Smooth muscle cell (in vitro differentiated cells): ENCODE results near the gene STARD3. TPM values are rescaled to one million over a fixed set of nuclear protein-coding genes. Genes with fewer than 3 reads are reported as not detected.

Experiments used
- DNase-seq: peaks from one replicate; lab custom pipeline; 2025; ENCODE audit not compliant: unreplicated experiment; lab: John Stamatoyannopoulos, UW
- H2AFZ ChIP-seq: fragments of 200-600 bp; sonication (generic); 2 replicates; pipeline ENCODE4 v1.6.0; 2016; ENCODE audit warnings: antibody characterized with exemption, low read depth, mild to moderate bottlenecking
- H3F3A ChIP-seq: fragments of 200-600 bp; sonication (generic); 2 replicates; pipeline ENCODE4 v1.6.0; 2017; ENCODE audit warnings: antibody characterized with exemption, low read depth
- H3K27ac ChIP-seq: fragments of 200-600 bp; sonication (generic); 2 replicates; pipeline ENCODE4 v1.5.1; 2016; ENCODE audit warnings: low read depth, mild to moderate bottlenecking
- H3K27me3 ChIP-seq: fragments of 200-600 bp; sonication (generic); 2 replicates; pipeline ENCODE4 v1.6.1; 2016; ENCODE audit warnings: low read depth, mild to moderate bottlenecking
- H3K36me3 ChIP-seq: fragments of 200-600 bp; sonication (generic); 2 replicates; pipeline ENCODE4 v1.5.1; 2016; ENCODE audit warnings: low read depth
- H3K4me1 ChIP-seq: fragments of 200-600 bp; sonication (generic); 2 replicates; pipeline ENCODE4 v1.5.1; 2016; ENCODE audit warnings: low read depth
- H3K4me2 ChIP-seq: fragments of 200-600 bp; sonication (generic); 2 replicates; pipeline ENCODE4 v1.6.0; 2016; ENCODE audit warnings: mild to moderate bottlenecking
- H3K4me3 ChIP-seq: fragments of 200-600 bp; sonication (generic); 2 replicates; pipeline ENCODE4 v1.5.1; 2016; ENCODE audit warnings: mild to moderate bottlenecking
- H3K79me2 ChIP-seq: fragments of 200-600 bp; sonication (generic); 2 replicates; pipeline ENCODE4 v1.6.0; 2016; ENCODE audit warnings: low read depth, mild to moderate bottlenecking
- H3K9ac ChIP-seq: fragments of 200-600 bp; sonication (generic); 2 replicates; pipeline ENCODE4 v1.6.0; 2016; ENCODE audit warnings: low read depth
- H3K9me3 ChIP-seq: fragments of 200-600 bp; sonication (generic); replicated peaks from 2 replicates; pipeline ENCODE4 v1.5.1; 2016; ENCODE audit warnings: low read depth
- H4K20me1 ChIP-seq: fragments of 200-600 bp; sonication (generic); 2 replicates; pipeline ENCODE4 v1.6.0; 2016; ENCODE audit warnings: low read depth
- WGBS: methylation state at CpG from one replicate; pipeline ENCODE4 v1.1.7; 2016; ENCODE audit warnings: low lambda C conversion rate; 5-methylcytosine and 5-hydroxymethylcytosine counted together
- polyA plus RNA-seq: library from polyadenylated mRNA; unstranded; fragments of >200 nt; fragmentation: Nextera tagmentation; extraction: Ambion mirVana; gene quantifications from 2 replicates; pipeline ENCODE4 v1.2.1, GENCODE V29; 2016
- total RNA-seq: library from RNA; depleted of rRNA; stranded (reverse); fragments of >200 nt; gene quantifications from 2 replicates; pipeline ENCODE4 v1.2.3, GENCODE V29; 2014
- TF ChIP-seq, protein P1 (sequence below): fragments of 200-600 bp; sonication (generic); IDR thresholded peaks from 2 replicates; pipeline ENCODE4 v1.5.1; 2017; ENCODE audit warnings: borderline replicate concordance, mild to moderate bottlenecking, antibody characterized with exemption; ENCODE audit not compliant: insufficient read depth, poor library complexity, severe bottlenecking

Gene STARD3
- total and polyA plus RNA-seq, 2 experiments from 2014 or later = 37.5 to 53.3 TPM

DNA sequence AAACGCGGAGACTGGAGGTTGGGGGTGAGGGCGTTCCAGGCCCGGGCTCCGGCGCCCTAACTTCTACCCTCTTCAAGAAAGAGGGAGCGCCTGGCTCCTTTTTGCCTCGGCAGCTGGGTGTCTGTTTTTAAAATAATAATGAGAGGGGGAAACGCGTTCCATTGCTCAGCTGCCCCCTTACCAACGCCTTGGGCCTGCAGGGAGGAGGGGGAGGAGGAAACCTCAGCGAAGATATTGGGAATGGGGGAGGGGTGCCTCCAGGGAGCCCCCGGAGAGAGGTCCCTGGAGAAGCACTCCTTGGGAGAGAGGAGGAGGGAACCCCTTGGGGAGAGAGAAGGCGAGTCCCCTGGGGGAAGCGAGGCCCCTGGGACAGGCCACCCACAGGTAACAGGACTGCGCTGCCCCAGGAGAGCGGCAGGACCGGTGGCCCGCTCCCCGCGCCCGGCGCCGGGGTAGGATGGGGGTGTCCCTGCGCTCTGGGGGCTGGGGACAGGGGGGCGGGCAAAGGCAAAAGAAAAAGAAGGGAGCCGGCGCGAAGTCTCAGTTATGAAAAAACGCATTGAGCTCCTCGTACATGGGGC, 31.9 kb upstream of the STARD3 start:
- no peak overlapping the region for H3K4me3 ChIP-seq
- H3K27me3 ChIP-seq = peaks cover 100% of the 10 kb centered on the region
- H3K79me2 ChIP-seq = no peaks in the 10 kb centered on the region
- TF ChIP-seq, protein P1, sequence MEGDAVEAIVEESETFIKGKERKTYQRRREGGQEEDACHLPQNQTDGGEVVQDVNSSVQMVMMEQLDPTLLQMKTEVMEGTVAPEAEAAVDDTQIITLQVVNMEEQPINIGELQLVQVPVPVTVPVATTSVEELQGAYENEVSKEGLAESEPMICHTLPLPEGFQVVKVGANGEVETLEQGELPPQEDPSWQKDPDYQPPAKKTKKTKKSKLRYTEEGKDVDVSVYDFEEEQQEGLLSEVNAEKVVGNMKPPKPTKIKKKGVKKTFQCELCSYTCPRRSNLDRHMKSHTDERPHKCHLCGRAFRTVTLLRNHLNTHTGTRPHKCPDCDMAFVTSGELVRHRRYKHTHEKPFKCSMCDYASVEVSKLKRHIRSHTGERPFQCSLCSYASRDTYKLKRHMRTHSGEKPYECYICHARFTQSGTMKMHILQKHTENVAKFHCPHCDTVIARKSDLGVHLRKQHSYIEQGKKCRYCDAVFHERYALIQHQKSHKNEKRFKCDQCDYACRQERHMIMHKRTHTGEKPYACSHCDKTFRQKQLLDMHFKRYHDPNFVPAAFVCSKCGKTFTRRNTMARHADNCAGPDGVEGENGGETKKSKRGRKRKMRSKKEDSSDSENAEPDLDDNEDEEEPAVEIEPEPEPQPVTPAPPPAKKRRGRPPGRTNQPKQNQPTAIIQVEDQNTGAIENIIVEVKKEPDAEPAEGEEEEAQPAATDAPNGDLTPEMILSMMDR = no peak
- H4K20me1 ChIP-seq = no peaks in the 10 kb centered on the region
- DNase-seq = no peak
- no peaks in the 10 kb centered on the region for H3K36me3 ChIP-seq
- H3K4me1 ChIP-seq = peaks cover 21% of the 10 kb centered on the region
- no peak overlapping the region for H2AFZ ChIP-seq
- H3K9me3 ChIP-seq = no peaks in the 10 kb centered on the region
- H3F3A ChIP-seq = no peaks in the 10 kb centered on the region
- H3K27ac ChIP-seq = no peak overlapping the region
- WGBS = 10% methylated on average over 19 of the region's 31 CpGs
- no peak overlapping the region for H3K4me2 ChIP-seq
- no peak overlapping the region for H3K9ac ChIP-seq

- Histone ChIP-seq H3K9ac (no peak overlapping the region), H3K79me2 (no peaks in the 10 kb centered on the region), H3K27ac (no peak overlapping the region), H2AFZ (no peak overlapping the region), H3K4me2 (peak overlapping the region; percentile 26), H3K27me3 (peaks cover 100% of the 10 kb centered on the region), H3K9me3 (no peaks in the 10 kb centered on the region), H3K4me3 (no peak overlapping the region), H4K20me1 (no peaks in the 10 kb centered on the region), H3K4me1 (peaks cover 21% of the 10 kb centered on the region), H3F3A (no peaks in the 10 kb centered on the region), H3K36me3 (no peaks in the 10 kb centered on the region)
- 2% methylated on average over 82 of the region's 102 CpGs for WGBS
- TF ChIP-seq, protein P1 = no peak
- no peak for DNase-seq
Observed at GRCh38 chr17:39605492-39606433, 31.2 kb upstream of the STARD3 start.

- H3K9ac ChIP-seq = no peak overlapping the region
- peaks cover 100% of the 10 kb centered on the region for H3K27me3 ChIP-seq
- peak overlapping the region; percentile 26 for H3K4me2 ChIP-seq
- no peaks in the 10 kb centered on the region for H3K36me3 ChIP-seq
- H3K27ac ChIP-seq = no peak overlapping the region
- DNase-seq = no peak
- no peak overlapping the region for H3K4me3 ChIP-seq
- no peaks in the 10 kb centered on the region for H3K79me2 ChIP-seq
- no peaks in the 10 kb centered on the region for H3K9me3 ChIP-seq
- 2% methylated on average over 30 of the region's 66 CpGs for WGBS
- H3K4me1 ChIP-seq = peaks cover 21% of the 10 kb centered on the region
- no peaks in the 10 kb centered on the region for H4K20me1 ChIP-seq
- TF ChIP-seq, protein P1 = no peak
- no peaks in the 10 kb centered on the region for H3F3A ChIP-seq
- no peak overlapping the region for H2AFZ ChIP-seq
Observed at GRCh38 chr17:39606434-39607056, 30.4 kb upstream of the STARD3 start.
